Measurements from ENCODE around the gene ARFGEF3.

- no peak for TF ChIP-seq CTCF (IDR thresholded peaks at IDR 0.05)
- TF ChIP-seq POLR2AphosphoS5 (IDR thresholded peaks at IDR 0.05) = no peak
These were observed 132.0 kb downstream of the ARFGEF3 start for GRCh38 chr6:138293428-138294395.
